Midbrain (tissue), 1 donor: ENCODE results near the gene CELF5.
A peak's percentile ranks its signal among the peaks of the same experiment; 100 is the strongest.
"Not testable (repeated sequence)": the region's sequence is repeated elsewhere in the genome, so short reads cannot be mapped to it uniquely, and the experiment has no call there.

Experiments used
- DNase-seq: peaks from one replicate; lab custom pipeline; 2025; lab: John Stamatoyannopoulos, UW

CELF5 gene

DNA sequence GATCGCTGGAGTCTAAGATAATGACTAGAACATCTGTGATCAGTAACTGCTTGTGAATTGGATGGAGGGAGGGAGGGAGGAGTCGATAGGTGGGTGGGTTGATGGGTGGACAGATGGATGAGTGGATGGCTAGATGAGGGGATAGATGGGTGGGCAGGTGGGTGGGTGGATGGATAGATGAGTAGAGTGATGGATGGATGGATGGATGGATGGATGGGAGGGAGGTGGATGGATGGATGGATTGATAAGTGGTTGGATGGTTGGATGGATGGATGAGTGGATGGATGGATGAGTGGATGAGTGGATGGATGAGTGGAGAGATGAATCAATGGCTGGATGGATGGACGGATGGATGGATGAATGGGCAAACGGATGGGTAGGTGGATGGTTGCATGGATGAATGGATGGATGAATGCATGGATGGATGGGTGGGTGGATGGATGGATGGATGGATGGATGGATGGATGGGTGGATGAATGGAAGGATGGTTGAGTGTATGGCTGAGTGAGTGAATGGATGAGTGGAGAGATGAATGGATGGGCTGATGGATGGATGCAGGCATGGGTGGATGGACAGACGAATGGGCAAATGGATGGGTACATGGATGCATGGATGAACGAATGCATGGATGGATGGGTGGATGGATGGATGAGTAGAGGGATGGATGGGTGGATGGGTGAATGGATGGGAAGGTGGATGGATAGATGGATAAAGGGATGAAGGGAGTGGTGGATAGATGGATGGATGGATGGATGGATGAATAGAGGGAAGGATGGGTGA is 97.9 kb downstream of the CELF5 start:
- DNase-seq = no peak

GRCh38 chr19:3323026-3323425 is 98.6 kb downstream of the CELF5 start:
- DNase-seq = no peak

DNA sequence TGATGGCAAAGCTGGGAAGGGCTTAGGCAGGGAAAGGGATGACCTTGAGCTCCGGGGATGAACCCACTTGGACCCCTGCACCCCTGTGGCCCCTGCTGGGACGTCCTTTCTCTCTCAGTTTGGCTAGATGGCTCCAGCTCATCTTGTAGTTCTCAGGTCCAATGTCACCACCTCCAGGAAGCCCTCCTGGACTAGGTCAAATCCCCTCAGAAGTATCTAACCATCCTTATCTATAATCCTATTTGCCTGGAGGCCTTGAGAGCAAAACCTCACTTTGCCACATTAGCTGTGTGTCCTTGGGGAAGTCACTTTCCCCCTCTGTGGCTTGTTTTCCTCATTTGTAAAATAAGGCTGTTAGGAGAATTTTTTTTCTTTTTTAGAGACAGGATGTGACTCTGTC is 99.2 kb downstream of the CELF5 start:
- DNase-seq = no peak

DNA sequence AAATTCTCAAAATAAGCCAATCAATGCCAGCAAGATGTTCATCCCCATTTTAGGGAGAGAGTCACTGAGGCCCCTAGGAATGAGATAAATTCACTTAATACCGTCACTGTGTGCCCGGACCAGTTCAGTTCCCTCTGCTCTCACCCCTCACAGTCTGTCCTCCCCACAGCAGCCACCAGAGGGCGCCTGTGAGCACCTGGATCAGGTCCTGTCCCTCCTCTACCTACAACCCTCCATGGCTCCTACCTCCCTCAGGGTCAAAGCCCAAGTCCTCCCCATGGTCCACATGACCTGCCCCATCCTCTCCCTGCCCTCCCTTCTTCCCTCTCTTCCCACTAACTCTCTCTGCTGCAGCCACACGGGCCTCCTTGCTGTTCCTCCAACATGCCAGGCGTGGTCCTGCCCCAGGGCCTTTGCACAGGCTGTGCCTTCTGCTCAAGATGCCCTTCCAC is 100.0 kb downstream of the CELF5 start:
- DNase-seq = no peak

DNA sequence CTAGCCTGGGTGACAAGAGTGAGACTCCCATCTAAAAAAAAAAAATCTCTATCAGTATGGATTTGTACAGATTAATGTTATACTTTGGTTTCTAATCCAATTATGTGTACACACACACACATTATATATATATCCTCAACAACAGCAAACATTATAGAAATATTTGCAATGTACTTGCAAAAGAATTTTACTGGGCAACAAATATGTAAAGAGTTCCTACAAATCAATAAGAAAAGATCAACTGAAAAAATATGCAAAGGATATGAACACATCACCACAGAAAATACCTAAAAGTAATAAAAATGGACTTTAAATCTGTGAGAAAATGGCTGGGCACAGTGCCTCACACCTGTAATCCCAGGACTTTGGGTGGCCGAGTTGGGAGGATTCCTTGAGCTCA is 101.0 kb downstream of the CELF5 start:
- DNase-seq = no peak

GRCh38 chr19:3328743-3329142 is 104.3 kb downstream of the CELF5 start:
- DNase-seq = no peak

DNA sequence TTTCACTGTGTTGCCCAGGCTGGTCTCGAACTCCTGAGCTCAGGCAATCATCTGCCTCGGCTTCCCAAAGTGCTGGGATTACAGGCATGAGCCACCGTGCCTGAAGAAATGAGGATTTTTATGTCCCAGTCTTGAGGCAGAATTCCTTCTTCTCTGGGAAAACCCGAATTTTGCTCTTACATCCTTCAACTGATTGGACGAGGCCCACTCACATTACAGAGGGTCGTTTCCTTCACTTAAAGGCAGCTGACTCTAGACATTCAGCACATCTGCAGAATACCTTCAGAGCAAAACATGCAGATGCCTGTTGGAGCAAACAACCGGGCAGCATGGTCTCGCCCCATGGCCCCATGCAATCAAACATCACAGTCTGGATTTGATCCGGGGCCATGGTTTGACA is 105.6 kb downstream of the CELF5 start:
- no peak for DNase-seq

DNA sequence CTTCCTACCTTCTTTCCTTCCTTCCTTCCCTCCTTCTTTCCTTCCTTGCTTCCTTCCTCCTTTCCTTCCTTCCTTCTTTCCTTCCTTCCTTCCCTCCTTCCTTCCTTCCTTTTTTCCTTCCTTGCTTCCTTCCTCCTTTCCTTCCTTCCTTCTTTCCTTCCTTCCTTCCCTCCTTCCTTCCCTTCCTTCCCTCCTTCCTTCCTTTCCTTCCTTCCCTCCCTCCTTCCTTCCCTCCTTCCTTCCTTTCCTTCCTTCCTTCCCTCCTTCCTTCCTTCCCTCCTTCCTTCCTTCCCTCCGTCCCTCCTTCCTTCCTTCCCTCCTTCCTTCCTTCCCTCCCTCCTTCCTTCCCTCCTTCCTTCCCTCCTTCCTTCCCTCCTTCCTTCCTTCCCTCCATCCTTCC is 107.8 kb downstream of the CELF5 start:
- not testable (repeated sequence) for DNase-seq

- no peak for DNase-seq
Observed at GRCh38 chr19:3333020-3333583, 108.6 kb downstream of the CELF5 start.

- DNase-seq = no peak
Observed at GRCh38 chr19:3333662-3334061, 109.2 kb downstream of the CELF5 start.

DNA sequence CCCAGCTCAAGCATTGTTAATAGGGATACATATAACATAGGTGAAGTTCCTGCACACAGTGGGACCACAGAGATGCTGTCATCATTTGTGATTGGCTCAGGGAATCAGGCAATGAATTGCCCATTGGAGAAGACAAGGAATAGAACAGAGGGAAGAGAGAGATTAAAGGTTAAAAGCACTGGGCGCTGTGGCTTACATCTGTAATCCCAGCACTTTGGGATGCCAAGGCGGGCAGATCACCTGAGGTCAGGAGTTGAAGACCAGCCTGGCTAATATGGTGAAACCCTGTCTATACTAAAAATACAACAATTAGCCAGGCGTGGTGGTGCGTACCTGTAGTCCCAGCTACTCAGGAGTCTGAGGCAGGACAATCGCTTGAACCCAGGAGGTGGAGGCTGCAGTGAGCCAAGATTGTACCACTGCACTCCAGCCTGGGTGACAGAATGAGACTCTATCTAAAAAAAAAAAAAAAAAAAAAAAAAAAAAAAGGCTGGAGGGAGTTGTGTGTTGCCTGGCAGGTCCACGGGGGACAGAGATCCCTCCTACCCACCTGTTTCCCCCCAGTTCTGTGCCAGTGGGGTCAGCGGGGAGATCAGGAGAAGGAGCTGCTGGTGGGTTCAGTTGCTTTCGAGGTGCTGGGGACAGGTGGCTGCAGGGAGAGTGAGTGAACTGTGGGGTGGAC is 110.4 kb downstream of the CELF5 start:
- not testable (repeated sequence) for DNase-seq

- no peak for DNase-seq
Observed at GRCh38 chr19:3335431-3336350, 111.2 kb downstream of the CELF5 start.

DNA sequence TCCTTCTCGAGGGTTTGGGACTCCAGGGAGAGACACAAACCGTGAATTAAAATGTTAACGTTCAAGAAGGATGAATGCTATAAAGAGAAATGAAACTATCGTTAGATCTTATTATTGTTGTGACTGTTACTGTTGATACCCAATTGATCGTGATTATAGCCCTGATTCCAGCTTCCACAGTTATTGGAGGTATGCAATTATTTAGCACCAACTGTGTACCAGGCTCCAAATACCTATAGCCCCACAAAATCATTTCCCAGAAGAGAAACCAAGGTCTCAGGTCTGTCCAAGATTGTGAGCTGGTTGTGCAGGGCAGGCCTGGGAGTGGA is 111.9 kb downstream of the CELF5 start:
- DNase-seq = no peak

- peak; percentile 78 for DNase-seq
Observed at GRCh38 chr19:3336680-3337523, 112.4 kb downstream of the CELF5 start.

DNA sequence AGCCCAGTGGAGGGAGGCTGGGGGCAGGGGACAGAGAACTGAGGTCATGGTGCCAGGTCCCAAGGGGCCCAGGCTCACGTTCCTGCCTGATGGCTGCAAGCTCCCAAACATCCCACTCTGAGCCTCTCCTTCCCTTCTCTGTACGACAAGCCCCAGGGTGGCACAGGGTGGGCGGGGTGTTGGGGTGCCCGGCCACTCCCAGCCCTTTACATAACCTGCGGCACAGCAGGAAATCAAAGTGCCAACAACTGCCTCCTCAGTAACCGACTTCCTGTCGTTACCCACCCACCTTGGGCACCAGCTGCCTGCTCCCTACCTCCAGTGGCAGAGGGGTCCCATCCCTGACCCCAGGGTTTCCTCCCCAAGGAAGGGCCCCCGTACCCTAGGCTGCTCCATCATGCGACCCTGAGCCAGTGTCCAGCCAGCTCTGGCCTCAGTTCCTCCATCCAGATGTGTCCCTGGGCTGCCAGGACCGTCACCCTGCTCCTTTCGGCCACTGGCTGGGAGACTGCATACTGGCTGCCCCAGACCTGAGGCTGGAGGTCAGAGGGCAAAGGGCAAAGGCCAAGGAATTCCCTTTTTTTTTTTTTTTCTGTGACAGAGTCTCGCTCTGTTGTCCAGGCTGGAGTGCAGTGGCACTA is 114.2 kb downstream of the CELF5 start:
- no peak for DNase-seq

DNA sequence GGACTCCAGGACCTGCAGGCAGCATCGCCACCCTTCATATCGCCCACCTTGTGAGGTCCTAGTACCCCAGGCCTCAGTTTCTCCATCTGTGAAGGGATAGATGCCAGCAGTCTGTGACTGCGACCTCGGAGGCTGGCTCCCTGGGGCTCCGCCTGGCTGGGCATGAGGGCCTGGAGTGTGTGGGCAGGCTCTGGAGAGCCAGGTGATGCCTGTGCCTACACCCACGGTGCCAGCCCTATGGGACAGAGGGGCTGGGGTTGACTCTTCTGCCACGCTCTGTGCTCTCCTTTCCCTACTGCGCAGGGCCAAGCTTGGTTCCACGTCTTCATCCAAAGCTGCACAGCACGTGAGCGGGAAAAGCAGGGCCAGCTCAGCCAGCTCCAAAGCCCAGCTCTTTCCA is 115.9 kb downstream of the CELF5 start:
- DNase-seq = no peak

- no peak for DNase-seq
Observed at GRCh38 chr19:3342246-3342645, 117.8 kb downstream of the CELF5 start.

DNA sequence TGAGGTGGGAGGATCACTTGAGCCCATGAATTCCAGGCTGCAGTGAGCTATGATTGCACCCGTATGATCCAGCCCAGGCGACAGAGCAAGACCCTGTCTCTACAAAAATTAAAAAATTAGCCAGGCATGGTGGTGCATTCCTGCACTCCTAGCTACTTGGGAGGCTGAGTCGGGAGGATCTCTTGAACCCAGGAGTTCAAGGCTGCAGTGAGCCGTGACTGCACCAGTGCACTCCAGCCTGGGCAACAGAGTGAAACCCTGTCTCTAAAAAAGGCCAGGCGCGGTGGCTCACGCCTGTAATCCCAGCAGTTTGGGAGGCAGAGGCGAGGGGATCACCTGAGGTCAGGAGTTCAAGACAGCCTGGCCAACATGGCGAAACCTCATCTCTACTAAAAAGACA is 118.5 kb downstream of the CELF5 start:
- not testable (repeated sequence) for DNase-seq

- DNase-seq = peak; percentile 71
Observed at GRCh38 chr19:3343619-3344502, 119.4 kb downstream of the CELF5 start.
